ENCODE data around the gene NKAIN2. TPM values are rescaled to one million over a fixed set of nuclear protein-coding genes. Genes with fewer than 3 reads are reported as not detected.

Gene NKAIN2
- total RNA-seq, 6 experiments from 2014 or later = not detected

DNA sequence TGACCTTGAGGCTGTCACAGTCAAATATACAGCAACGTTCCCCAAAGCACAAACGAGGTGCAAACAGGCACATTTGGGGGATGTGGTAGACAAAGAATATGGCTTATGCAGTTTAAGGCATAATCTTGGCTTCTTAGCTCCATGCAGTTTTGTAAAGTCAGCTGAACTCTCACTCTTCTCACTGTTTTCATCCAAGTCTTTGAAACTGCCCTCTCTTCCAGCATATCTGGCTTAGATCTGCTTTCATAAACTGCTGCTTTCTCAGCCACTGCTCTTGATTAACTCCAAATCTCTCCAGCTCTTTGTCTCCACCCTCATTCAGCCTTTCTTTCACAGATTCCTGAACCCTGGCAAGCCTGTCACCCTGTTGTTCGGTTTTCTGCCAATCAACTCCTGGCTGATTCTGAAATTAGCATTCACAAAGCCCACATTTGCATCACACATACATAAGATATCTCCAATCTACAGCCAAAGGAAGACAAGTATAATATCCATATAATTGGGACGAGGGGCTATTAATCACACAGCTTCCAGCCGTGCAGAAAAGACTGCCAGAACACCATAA is 857.5 kb downstream of the NKAIN2 start:
- H3K4me1 Mint-ChIP-seq (ENCODE audit: low read depth) = no peaks in the 10 kb centered on the region
- no peak overlapping the region for H3K27ac Mint-ChIP-seq
- H3K9me3 Mint-ChIP-seq = peaks cover 29% of the 10 kb centered on the region

GRCh38 chr6:124668028-124668427 is 864.4 kb downstream of the NKAIN2 start:
- H3K9me3 Mint-ChIP-seq = peaks cover 32% of the 10 kb centered on the region
- TF ChIP-seq, protein P1, sequence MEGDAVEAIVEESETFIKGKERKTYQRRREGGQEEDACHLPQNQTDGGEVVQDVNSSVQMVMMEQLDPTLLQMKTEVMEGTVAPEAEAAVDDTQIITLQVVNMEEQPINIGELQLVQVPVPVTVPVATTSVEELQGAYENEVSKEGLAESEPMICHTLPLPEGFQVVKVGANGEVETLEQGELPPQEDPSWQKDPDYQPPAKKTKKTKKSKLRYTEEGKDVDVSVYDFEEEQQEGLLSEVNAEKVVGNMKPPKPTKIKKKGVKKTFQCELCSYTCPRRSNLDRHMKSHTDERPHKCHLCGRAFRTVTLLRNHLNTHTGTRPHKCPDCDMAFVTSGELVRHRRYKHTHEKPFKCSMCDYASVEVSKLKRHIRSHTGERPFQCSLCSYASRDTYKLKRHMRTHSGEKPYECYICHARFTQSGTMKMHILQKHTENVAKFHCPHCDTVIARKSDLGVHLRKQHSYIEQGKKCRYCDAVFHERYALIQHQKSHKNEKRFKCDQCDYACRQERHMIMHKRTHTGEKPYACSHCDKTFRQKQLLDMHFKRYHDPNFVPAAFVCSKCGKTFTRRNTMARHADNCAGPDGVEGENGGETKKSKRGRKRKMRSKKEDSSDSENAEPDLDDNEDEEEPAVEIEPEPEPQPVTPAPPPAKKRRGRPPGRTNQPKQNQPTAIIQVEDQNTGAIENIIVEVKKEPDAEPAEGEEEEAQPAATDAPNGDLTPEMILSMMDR (IDR thresholded peaks at IDR 0.05) = no peak
- H3K27me3 Mint-ChIP-seq (ENCODE audit: insufficient read depth) = no peaks in the 10 kb centered on the region
- H3K4me1 Mint-ChIP-seq (ENCODE audit: low read depth) = no peaks in the 10 kb centered on the region
- no peak overlapping the region for H3K4me3 Mint-ChIP-seq
- no peak overlapping the region for H3K27ac Mint-ChIP-seq
- no peaks in the 10 kb centered on the region for H3K36me3 Mint-ChIP-seq (ENCODE audit: low read depth)
- DNase-seq = no peak

More for the DNA sequence above, 857.5 kb downstream of the NKAIN2 start:
- no peak for DNase-seq
- TF ChIP-seq, protein P1 (IDR thresholded peaks at IDR 0.05) = no peak
- Mint-ChIP-seq H3K36me3 (ENCODE audit: low read depth) (0 out of 2 replicates have a peak, but pooled peaks cover 4% of the 10 kb centered on the region), H3K4me3 (no peak overlapping the region), H3K27me3 (ENCODE audit: insufficient read depth) (no peaks in the 10 kb centered on the region)

DNA sequence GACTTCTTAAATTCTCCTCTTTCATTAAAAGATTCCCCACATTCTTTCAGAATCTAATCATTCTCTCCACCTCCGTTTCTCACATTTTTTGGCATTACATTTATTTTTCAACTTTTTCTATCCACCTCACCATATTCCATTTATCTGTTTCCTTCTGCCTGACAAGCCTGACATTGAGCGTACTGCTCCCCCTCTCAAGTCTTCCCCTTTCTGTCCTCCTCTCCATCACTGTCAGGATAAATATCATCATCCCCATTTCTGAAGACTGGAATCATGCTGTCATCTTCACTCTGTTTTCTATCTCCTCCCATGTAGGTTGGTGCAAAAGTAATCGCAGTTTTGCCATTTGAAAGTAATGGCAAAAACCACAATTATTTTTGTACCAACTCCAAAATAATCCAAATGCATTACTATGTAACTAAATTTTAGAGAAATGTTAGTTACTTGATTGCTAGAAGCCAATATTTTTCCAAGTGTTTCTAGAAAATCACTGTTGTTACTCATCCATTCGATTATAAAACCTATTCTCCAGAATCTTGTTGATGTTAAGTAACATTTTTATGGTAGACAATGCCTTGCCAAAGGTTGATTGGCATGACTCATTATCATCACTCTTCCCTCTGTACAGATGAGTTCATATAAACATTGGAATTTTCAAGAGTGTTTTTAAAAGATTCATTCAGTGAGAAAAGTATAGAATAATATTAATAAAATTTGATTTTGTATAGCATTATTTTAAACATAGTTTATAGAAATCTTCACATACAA is 866.2 kb downstream of the NKAIN2 start:
- Mint-ChIP-seq H3K27ac (no peak overlapping the region), H3K27me3 (ENCODE audit: insufficient read depth) (no peaks in the 10 kb centered on the region), H3K4me3 (no peak overlapping the region), H3K4me1 (ENCODE audit: low read depth) (no peaks in the 10 kb centered on the region), H3K9me3 (peaks cover 46% of the 10 kb centered on the region), H3K36me3 (ENCODE audit: low read depth) (no peaks in the 10 kb centered on the region)
- no peak for DNase-seq
- TF ChIP-seq, protein P1 (IDR thresholded peaks at IDR 0.05) = no peak

GRCh38 chr6:124670801-124671200 is 867.1 kb downstream of the NKAIN2 start:
- Mint-ChIP-seq H3K9me3 (peaks cover 52% of the 10 kb centered on the region), H3K4me1 (ENCODE audit: low read depth) (no peaks in the 10 kb centered on the region), H3K27ac (no peak overlapping the region), H3K36me3 (ENCODE audit: low read depth) (peaks cover under 1% of the 10 kb centered on the region; the same call in 1 of the 2 replicates), H3K27me3 (ENCODE audit: insufficient read depth) (no peaks in the 10 kb centered on the region), H3K4me3 (no peak overlapping the region)
- TF ChIP-seq, protein P1 (IDR thresholded peaks at IDR 0.05) = no peak
- DNase-seq = no peak

GRCh38 chr6:124671324-124671723 is 867.7 kb downstream of the NKAIN2 start:
- Mint-ChIP-seq H3K27ac (no peak overlapping the region), H3K27me3 (ENCODE audit: insufficient read depth) (no peaks in the 10 kb centered on the region), H3K4me3 (no peak overlapping the region), H3K4me1 (ENCODE audit: low read depth) (no peaks in the 10 kb centered on the region), H3K36me3 (ENCODE audit: low read depth) (peaks cover 4% of the 10 kb centered on the region; the same call in 1 of the 2 replicates), H3K9me3 (peaks cover 58% of the 10 kb centered on the region)
- TF ChIP-seq, protein P1 (IDR thresholded peaks at IDR 0.05) = no peak
- no peak for DNase-seq
